ENCODE measurements around the gene CGREF1.

DNA sequence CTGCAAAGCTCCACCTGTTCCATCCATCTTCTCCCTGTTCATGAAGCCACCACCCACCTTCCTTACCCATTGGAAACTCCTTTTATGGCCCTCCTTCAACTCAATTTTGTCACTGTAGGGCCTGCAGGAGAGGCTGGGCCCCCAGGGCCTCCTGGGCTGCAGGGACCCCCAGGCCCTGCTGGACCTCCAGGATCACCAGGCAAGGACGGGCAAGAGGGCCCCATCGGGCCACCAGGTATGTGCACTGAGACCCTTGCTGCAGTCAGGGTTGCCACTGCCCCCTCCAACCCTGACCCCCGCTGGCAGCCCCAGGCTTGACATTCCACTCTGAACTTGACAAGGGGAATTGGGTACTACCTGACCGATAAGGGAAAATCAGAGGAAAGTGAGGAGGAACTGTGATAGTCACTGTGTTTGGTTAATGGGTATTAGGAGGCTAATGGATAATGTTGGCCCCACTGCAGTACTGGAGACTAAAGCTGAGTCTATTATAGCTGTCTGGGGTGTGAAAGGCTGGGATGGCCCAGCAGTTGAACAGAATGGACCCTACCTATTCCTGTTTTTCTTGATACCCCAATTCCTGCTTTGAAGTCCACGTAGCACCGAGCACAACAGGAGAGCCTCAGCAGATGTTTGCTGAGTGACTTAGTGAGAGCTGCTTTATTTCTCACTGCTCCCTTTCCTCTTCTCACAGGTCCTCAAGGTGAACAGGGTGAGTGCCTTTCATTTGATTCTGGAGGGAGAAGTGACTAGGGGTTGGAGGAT lies 34.4 kb downstream of the CGREF1 start:
- TF ChIP-seq, protein P1, sequence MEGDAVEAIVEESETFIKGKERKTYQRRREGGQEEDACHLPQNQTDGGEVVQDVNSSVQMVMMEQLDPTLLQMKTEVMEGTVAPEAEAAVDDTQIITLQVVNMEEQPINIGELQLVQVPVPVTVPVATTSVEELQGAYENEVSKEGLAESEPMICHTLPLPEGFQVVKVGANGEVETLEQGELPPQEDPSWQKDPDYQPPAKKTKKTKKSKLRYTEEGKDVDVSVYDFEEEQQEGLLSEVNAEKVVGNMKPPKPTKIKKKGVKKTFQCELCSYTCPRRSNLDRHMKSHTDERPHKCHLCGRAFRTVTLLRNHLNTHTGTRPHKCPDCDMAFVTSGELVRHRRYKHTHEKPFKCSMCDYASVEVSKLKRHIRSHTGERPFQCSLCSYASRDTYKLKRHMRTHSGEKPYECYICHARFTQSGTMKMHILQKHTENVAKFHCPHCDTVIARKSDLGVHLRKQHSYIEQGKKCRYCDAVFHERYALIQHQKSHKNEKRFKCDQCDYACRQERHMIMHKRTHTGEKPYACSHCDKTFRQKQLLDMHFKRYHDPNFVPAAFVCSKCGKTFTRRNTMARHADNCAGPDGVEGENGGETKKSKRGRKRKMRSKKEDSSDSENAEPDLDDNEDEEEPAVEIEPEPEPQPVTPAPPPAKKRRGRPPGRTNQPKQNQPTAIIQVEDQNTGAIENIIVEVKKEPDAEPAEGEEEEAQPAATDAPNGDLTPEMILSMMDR (conservative IDR thresholded peaks at IDR 0.05; ENCODE audit: low read depth, low read length) = no peak
- no peak for TF ChIP-seq EZH2phosphoT487 (IDR thresholded peaks at IDR 0.05; ENCODE audit: borderline replicate concordance, low read length)

Measured in PC-3 (cell line).